RWPE2 (cell line): ENCODE measurements around the gene ITPKB.

Experiments
- ATAC-seq: fragments of 200-7000 bp; cut with Tn5 transposase; 3 replicates; pipeline ENCODE4 v1.9.1; 2021; ENCODE audit warnings: low read depth
- DNase-seq: peaks from one replicate; pipeline ENCODE4 v3.0.0-alpha.2; 2020; ENCODE audit warnings: low spot score
- H3K27ac ChIP-seq: fragments of 450-650 bp; 2 replicates; pipeline ENCODE4 v1.5.1; 2017; ENCODE audit warnings: mild to moderate bottlenecking; ENCODE audit not compliant: poor library complexity, severe bottlenecking
- H3K27me3 ChIP-seq: fragments of 250-450 bp; sonication (Bioruptor Pico); 2 replicates; pipeline ENCODE4 v1.5.1; 2021; ENCODE audit warnings: mild to moderate bottlenecking, moderate library complexity; ENCODE audit not compliant: insufficient read depth, poor library complexity, severe bottlenecking
- H3K36me3 ChIP-seq: fragments of 250-450 bp; sonication (Bioruptor Pico); 2 replicates; pipeline ENCODE4 v1.5.1; 2020; ENCODE audit warnings: low read depth, mild to moderate bottlenecking, moderate library complexity
- H3K4me1 ChIP-seq: fragments of 250-450 bp; sonication (Bioruptor Pico); 2 replicates; pipeline ENCODE4 v1.5.1; 2021; ENCODE audit warnings: mild to moderate bottlenecking, moderate library complexity; ENCODE audit not compliant: insufficient read depth, poor library complexity, severe bottlenecking
- H3K4me3 ChIP-seq: fragments of 250-450 bp; sonication (Bioruptor Pico); 2 replicates; pipeline ENCODE4 v1.5.1; 2021; ENCODE audit warnings: mild to moderate bottlenecking, moderate library complexity; ENCODE audit not compliant: severe bottlenecking
- H3K9me3 ChIP-seq: fragments of 250-450 bp; sonication (Bioruptor Pico); 2 replicates; pipeline ENCODE4 v1.5.1; 2021; ENCODE audit warnings: mild to moderate bottlenecking, moderate library complexity; ENCODE audit not compliant: severe bottlenecking
- TF ChIP-seq, protein P1 (sequence below): fragments of 450-650 bp; IDR thresholded peaks from one replicate; pipeline ENCODE4 v1.5.1; 2017; ENCODE audit warnings: mild to moderate bottlenecking, moderate library complexity; ENCODE audit not compliant: poor library complexity, severe bottlenecking

ITPKB gene

DNA sequence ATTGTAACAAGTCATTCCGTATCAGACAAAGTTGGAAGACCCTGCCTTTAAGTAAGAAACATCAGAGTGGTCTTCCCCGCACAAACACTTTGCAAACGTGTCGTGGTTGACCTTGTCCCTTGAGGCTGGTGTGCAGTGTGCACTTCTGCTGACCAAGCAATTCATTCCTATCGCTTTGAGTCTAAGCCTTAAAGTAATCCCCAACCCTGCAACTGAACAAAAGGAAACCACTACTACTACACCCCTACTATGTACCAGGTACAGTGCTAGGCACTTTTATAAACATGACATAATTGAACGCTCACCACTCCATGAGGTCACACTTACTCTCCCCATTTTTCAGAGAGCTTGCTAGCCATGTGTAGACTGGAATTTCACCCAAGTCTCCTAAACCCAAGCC is 10.6 kb downstream of the ITPKB start:
- H3K9me3 ChIP-seq, result no peaks in the 10 kb centered on the region
- no peaks in the 10 kb centered on the region for H3K27me3 ChIP-seq
- H3K36me3 ChIP-seq, result no peaks in the 10 kb centered on the region
- no peak for ATAC-seq
- H3K27ac ChIP-seq, result no peak overlapping the region
- no peak overlapping the region for H3K4me3 ChIP-seq
- TF ChIP-seq, protein P1, sequence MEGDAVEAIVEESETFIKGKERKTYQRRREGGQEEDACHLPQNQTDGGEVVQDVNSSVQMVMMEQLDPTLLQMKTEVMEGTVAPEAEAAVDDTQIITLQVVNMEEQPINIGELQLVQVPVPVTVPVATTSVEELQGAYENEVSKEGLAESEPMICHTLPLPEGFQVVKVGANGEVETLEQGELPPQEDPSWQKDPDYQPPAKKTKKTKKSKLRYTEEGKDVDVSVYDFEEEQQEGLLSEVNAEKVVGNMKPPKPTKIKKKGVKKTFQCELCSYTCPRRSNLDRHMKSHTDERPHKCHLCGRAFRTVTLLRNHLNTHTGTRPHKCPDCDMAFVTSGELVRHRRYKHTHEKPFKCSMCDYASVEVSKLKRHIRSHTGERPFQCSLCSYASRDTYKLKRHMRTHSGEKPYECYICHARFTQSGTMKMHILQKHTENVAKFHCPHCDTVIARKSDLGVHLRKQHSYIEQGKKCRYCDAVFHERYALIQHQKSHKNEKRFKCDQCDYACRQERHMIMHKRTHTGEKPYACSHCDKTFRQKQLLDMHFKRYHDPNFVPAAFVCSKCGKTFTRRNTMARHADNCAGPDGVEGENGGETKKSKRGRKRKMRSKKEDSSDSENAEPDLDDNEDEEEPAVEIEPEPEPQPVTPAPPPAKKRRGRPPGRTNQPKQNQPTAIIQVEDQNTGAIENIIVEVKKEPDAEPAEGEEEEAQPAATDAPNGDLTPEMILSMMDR, result no peak
- no peak for DNase-seq
- no peaks in the 10 kb centered on the region for H3K4me1 ChIP-seq

DNA sequence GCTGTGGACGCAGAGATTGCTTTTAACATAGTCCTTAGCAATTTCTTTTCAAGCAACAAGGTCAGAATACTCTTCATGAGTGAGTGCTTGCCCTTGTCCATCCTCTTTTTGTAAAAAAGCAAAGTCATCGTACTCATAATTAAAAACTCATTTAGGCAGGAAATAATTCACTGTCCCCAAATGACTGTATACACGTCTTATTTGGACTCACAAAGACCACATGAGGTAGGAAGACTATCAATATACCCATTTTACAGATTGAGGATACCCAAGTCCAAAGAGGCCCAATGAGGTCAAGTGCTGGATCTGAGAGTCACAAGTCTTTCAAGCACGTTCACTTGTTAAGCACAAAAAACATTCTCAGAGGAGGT is 13.2 kb downstream of the ITPKB start:
- TF ChIP-seq, protein P1, result no peak
- Histone ChIP-seq H3K4me3 (no peak overlapping the region), H3K27me3 (no peaks in the 10 kb centered on the region), H3K4me1 (no peaks in the 10 kb centered on the region), H3K36me3 (no peaks in the 10 kb centered on the region), H3K27ac (no peak overlapping the region), H3K9me3 (no peaks in the 10 kb centered on the region)
- DNase-seq, result no peak
- no peak for ATAC-seq

DNA sequence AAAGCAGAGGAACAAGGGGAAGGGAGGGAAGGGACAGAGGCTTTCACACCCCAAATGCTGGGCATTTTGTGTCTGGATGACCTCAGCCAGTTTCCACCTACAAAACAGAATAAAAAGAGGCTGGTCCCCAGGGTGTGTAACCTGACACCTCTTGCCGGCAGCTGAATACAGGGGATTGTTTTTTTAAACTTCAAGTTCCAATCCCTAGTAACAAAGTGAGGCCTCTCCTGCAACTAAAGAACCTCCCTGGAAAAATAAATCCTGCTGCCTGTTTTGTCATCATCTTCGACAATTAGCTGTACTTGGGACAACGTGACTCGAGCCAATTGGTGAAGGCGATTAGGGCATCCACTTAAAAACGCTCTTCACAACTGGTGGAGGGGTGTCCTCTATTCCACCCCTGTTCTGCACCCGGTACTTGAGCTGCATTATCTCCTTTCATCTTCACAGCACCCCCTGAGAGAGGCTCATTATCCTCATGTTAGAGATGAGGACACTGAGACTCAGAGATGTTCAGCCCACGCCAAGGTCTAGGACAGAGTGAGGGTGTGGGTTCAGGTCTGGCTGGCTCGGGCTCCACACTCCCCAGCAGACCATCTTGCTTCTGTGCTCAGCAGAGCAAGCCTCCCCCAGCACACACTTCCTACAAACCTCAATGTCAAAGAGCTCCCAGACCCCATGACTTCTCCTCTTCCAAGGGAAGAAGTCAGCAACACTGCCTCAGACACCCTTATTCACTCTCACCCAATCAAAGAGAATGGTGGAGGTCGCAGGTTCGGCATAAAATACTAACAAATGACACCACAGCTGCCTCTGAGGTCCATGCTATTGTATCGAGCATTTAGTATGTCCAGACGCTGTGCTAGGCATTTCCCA is 15.2 kb downstream of the ITPKB start:
- no peak for DNase-seq
- H3K4me1 ChIP-seq, result no peaks in the 10 kb centered on the region
- no peaks in the 10 kb centered on the region for H3K36me3 ChIP-seq
- no peaks in the 10 kb centered on the region for H3K9me3 ChIP-seq
- TF ChIP-seq, protein P1, result no peak
- H3K27ac ChIP-seq, result no peak overlapping the region
- no peaks in the 10 kb centered on the region for H3K27me3 ChIP-seq
- no peak overlapping the region for H3K4me3 ChIP-seq
- peak; percentile 44; the same call in 1 of the 3 replicates for ATAC-seq

DNA sequence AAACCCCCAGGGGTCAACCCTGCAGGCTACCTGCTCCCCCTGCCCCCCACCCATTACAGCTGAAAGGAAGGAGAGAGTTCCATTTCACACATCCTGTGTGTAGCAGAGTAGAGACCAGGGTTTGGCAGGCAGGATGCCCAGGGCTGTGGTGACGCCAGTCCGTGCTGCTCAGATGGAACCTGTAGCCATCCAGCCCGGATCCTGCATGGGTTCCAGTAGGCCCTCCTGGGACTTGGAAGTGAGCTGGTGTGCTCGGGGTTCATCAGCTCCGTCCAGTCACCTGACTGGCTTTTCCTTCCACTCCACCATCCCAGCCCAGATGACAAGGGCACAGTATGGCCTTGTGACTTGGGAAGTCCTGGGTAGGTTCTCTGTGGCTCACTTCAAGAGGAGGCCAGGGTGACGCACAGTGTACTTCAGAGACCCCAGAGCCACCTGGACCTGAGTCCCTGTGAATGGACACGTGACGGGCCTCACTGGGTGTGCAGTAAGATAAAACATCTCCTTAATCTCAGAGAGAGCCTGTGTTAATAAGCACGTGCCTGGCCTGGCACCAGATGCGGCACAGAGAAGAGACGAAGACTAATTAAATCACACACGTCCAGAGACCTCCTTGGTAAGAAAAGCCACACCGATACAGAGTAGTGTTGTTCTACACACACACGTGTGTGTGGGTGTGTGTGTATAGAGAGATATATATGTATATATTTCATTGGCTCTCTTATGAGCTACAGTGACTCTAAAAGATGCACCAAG is 16.0 kb downstream of the ITPKB start:
- TF ChIP-seq, protein P1, result no peak
- no peaks in the 10 kb centered on the region for H3K27me3 ChIP-seq
- DNase-seq, result no peak
- no peak overlapping the region for H3K27ac ChIP-seq
- H3K4me3 ChIP-seq, result no peak overlapping the region
- no peaks in the 10 kb centered on the region for H3K4me1 ChIP-seq
- no peaks in the 10 kb centered on the region for H3K9me3 ChIP-seq
- ATAC-seq, result no peak
- no peaks in the 10 kb centered on the region for H3K36me3 ChIP-seq
